Measurements from ENCODE around the gene DHRS9. TPM values are rescaled to one million over a fixed set of nuclear protein-coding genes. Genes with fewer than 3 reads are reported as not detected.

DHRS9 gene
- polyA plus RNA-seq, 3 donors = 0.25 to 0.80 (median 0.58) TPM

DNA sequence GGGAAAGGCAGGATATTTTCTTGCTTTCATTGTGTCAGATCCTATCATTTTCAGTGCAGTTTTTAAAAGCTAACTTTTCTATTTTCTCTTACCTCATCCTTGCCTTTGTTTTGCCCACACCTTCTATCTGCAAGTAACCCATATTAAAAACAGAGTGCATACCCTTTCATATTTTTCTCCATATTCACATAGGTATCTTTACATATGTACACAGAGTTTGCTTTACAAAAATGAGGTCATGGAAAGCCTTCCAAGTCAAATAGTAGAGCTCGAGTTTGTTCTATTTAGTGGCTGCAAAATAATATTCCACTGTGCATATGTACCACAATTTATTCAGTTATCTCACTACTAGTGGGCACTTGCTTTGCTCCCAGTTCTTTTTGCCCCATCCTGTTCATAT, 3.9 kb upstream of the DHRS9 start:
- no peak for DNase-seq

DNA sequence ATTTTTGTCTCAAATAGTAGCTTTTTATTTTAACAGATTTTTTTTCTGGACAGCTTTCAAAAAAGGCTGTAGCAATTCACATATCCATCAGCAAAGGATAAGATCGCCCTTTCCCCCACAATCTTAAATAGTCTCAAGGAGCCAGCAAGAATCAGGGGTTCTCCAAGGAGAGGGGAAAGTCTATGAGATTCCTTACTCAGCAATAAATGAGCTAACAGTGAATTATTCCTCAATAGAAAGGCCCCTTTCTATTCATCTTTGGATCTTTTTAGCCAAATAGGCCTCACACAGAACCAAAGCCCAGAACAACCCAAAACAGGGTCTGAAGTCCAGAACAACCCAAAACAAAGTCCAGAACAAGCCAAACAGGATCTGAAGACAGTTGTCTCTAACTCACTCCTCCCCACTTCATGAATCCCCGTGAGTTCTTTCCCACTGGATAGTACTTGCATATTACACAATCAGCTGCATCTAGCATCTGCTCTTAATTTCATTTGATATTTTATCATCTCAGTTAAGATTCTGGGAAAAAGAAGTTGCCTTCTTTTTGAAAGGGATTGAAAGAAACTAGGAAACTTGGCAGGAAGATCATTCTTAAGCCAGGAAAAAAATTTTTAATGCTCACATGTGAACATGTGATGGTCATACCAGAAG, 3.4 kb upstream of the DHRS9 start:
- DNase-seq = no peak

DNA sequence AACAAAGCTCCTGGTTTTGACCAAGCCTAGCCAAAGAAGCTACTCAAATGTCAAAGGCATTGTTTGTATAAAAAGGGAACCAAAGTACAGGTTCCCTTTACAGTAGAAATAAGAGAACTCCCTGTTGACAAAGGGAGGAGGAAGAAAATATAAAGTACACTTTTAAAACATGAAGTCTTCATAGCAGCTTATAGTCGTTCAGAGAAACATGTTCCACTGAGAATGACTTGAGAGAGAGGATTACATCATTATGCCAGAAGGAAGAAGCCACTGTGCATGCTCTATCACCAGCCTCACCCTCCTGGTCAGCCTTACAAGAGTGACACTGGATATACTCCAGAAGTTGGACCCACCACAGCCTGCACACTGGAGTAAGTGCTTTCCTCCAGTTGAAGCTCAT, 2.5 kb upstream of the DHRS9 start:
- no peak for DNase-seq

DNA sequence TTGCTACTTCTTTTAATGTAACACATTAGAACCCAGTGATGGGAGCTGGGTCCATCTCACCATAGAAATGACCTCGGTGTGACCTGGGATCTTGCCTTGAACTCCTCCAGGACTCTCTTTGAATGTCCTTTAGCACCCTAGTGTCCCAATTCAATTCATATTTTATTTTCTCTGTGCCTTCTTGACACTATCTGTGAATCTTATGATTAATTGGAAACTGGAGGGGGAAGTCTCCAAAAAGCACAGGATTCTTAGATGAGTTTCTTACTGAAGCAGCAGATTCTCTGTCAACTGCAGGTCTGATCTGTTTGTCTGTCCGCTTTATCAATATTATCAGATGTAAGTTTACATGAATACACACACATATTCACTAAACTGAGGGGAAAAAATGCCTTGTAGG, 470 bp downstream of the DHRS9 start:
- DNase-seq = no peak

DNA sequence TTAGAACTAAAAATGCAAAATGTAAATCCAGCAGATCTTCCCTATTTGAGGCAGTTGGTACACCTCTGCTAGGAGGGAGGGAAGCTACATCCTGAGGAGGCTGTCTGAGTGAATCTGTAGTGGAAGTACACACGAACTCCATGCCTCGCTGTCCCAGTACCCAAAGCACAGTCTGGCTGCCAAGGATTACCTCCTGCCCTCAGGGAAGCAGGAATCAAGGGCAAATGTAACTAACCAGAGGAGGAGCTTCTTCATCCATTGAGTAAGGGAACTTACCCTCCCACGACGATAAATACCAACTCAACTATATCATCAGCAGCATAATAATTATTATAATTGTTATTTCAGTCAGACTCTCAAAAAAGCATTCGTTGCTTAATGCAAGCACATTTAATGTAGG, 2.1 kb downstream of the DHRS9 start:
- no peak for DNase-seq

DNA sequence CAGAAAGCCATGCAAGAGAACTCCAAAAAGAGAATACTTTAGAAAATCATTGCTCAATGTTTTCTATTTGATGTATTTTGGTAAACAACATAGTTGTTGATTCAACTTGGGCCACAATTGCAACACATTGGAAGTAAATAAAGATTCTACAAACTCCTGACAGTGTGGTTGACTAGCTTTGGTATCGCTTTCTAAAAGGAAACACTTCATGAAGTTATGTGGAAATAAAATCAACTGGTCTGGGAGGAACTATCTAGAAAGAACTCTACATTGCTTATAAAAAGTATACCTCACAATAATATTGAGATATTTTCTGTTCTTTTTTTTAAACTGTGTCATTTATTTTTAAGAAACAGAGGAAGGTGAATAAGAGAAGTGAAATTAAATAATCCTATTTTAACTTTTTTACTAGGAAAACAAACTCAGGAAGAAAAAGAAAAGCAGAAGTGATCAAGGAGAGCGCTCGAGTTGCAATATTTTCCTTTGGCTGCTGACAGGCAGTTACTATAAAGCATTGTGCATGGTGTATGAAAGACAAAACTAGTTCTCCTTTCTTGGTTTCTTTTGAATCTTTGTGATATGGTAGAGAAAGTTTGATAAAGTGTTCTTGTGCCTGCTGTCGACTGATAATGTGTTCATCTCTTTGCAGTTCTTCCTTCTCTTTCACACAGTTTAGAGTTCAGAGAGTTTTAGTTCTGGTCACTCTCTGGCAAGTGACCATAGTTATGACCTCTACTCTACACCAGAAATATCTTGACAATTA, 3.0 kb downstream of the DHRS9 start:
- DNase-seq = no peak

DNA sequence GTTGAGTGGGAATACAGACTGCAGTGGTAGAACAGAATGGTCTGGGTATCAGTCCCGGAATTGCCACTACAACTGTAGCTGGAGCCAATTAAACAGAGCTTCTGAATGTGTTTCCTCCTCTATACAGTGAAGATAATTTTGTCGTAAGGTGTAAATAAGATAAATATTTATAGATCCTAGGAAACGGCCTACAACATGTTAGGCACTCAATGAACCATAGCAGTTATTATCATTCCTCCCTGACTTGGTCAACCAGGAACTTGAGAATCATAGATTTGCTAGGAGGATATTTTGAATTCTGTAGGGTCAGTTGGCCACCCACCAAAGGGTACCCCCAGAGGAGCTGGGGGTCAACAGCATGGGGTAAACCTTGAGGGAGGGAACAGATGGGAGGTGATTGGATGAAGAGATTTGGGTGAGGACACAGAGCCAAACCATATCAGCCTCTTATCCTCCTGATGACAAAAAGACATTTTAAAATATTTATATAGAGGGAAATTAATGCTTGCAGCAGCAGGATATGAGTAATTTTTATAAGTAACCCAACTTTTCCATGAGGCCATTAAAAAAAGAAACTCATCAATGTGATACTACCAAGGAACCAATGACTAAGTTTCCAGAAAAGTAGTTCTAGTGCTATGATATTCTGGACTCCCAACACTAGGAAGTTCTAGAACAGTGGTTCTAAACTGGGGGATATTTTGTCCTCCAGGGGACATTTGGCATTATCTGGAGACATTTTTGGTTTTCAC, 4.0 kb downstream of the DHRS9 start:
- no peak for DNase-seq

DNA sequence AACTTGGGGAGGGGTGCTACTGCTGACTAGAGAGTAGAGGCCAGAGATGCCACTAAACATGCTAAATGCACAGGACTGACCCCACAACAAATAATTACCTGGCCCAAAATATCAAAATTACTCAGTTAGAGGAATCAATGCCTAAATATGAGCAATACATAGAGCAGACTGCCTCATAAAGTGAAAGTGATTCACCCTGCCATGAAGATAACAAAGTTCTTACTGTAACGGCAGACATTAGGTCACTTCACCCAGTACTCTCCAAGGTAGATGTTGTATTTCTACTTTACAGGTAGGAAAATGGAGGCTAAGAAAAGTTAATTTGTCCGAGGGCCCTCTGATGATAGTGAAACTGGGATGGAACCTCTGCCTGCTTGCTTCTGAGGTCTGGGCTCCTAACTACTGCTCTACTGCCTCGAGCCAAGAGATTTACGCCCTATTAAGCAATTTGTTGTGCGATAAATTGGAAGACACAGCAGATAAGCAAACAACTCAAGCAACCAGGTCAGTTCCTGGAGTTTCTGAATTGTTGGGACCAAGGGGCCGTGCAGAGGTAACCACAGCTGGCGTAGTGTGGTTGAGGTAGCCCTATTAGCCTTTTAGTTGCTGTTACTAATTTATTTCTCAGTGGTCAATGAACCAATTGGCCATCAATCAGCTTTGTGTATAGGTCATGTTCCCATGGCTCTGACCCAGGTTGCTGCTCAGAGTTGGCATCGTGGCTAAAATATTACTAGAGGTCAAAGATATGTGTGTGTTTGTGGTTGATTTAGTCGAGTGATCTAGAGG, 4.8 kb downstream of the DHRS9 start:
- DNase-seq = peak; percentile 21

DNA sequence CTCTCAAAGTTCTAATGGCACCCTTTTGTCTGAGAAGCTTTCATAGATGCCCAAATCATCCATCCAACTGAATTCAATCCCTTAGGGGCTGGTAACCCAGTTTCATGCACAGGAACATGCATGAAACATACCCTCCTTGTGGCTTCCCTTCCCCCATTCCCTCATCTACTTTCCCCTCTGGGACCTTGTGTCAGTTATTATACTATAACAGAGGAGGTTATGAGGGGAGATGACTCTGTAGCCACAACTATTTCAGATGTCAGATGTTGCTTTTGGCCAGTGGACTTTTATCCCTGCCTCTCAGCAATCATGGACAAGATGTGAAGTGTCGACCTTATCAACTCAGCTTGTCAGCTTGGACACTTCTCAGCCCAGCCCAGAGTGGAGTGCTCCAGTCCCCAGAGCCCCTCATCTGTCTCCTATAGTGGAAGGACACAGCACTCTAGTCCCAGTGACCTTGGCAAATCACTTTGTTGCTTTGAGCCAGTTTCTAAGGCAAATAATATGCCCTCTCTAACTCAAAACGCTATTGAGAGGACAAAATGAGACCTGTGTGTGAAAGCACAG, 8.4 kb downstream of the DHRS9 start:
- DNase-seq = no peak

DNA sequence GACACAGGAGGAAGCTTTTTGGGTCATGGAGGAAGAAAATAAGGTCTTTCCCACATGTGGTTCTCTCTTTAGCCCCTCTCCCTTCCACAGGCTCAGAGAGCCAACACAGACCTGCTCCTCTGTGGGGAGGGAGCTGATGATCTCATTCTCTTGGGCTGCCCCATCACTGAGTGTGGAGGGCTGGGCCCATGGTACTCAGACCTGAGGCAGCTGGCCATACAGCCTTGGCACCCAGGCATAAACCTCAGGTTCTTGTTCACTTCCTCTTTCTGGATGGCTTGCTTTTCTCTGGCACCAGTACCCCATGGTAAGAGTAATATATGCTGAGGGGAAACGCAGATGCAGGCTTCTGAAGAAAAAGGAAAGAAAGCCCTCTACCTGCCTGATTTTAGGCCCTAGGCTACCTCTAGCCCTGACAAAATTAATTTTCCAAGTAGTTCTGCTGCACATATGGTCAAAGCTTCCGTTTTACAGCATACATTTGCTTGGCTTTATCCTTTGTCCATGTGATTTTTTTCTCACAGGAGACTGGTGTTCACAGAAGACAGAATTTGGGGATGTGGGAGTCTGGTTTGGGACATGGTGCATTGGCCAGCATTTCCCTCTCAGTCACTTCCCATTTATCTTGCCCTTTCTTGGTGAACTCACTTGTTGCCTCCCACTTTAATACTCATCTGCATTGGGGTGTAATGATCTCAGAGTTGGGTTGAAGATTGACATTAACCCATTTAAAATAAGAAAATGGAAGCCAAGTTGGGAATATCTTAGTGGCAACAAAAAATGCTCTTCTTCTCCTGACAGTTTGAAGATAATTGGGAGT, 11.1 kb downstream of the DHRS9 start:
- DNase-seq = no peak

DNA sequence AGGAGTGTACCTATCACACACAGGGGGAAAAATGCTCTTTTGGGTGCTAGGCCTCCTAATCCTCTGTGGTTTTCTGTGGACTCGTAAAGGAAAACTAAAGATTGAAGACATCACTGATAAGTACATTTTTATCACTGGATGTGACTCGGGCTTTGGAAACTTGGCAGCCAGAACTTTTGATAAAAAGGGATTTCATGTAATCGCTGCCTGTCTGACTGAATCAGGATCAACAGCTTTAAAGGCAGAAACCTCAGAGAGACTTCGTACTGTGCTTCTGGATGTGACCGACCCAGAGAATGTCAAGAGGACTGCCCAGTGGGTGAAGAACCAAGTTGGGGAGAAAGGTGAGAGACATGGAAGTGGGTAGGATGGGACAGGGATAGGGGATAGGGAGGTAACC, 12.2 kb downstream of the DHRS9 start:
- no peak for DNase-seq

DNA sequence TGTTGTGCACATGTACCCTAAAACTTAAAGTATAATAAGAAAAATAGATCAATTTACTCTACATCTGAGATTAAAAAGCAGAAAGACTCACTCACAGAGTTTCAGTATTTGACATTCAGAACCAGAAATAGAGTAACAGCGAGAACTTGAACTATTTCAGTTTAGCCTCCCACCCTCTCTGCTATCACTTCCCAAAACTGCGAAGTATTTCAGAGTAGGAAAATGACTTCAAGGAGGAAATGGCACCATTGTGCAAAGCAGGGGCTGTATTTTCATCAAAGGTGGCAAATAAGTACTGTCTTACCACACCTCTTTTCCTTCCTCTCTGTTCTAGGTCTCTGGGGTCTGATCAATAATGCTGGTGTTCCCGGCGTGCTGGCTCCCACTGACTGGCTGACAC, 13.6 kb downstream of the DHRS9 start:
- DNase-seq = no peak

DNA sequence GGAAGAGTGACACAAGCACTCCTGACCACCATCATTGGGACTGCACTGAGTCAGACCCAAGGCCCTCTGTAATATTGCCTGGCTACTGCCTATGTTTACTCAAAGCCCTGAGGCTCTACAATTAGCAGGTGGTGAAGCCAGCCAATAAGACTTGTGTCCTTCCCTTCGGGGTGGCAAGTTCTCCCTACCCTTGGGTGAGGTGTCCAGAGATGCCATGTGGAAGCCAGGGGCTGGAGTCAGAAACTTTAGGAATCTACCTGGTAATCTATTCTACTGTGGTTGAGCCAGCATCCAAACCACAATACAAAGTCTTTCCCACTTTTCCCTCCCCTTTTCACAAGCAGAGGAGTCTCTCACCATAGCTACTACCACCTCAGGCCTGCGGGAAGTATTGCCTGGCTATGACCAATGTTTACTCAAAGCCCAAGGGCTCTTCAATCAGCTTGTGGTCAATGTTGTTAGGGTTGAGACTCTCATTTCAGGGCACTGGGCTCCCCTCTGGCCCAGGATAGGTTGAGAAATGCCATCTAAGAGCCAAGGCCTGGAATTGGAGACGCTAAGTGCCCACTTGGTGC, 17.6 kb downstream of the DHRS9 start:
- DNase-seq = no peak

DNA sequence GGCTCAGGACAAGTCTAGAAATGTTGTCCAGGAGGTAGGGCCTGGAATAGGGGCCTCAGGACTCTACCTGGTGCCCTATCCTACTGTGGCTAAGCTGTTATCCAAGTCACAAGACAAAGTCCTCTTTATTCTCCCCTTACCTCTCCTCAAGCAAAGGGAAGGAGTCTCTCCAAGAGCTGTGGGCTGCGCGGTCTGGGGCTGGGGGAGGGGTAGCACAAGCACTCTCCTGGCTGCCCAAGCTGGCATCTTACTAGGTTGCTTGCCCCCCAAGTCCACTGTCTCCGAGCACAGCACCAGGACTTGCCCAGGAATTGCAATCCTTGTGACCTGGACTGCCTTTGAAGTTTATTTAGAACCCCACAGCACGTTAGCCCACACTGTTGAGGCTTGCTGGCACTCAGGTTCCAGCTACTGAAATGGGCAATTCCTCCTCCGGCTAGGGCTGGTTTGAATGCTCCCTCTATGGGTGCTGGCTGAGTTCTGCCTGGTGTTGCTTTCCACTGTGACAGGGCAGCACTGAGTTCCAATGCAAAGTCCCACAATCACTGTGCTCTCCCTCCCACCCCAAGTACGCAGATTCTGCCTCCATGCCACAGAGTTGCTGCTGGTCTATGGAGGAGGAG, 18.5 kb downstream of the DHRS9 start:
- no peak for DNase-seq

DNA sequence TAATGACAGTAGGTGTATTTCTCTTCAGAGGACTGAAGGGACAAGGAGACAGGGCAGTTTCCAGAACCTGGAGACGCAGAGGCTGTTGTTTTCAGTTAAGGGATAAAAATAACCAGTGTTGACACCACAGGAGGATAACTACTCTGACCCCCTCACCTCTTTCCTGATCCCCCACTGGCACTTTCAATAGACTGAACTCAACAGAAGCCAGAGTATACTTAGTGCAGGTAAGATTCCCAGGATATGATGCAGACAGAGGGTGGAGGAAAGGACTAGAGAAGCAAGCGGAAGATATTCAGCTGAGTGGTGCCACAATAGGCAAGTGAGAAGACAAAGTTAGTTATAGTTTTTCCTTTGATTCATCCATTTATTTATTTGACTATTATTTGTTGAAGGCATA, 19.8 kb downstream of the DHRS9 start:
- no peak for DNase-seq

DNA sequence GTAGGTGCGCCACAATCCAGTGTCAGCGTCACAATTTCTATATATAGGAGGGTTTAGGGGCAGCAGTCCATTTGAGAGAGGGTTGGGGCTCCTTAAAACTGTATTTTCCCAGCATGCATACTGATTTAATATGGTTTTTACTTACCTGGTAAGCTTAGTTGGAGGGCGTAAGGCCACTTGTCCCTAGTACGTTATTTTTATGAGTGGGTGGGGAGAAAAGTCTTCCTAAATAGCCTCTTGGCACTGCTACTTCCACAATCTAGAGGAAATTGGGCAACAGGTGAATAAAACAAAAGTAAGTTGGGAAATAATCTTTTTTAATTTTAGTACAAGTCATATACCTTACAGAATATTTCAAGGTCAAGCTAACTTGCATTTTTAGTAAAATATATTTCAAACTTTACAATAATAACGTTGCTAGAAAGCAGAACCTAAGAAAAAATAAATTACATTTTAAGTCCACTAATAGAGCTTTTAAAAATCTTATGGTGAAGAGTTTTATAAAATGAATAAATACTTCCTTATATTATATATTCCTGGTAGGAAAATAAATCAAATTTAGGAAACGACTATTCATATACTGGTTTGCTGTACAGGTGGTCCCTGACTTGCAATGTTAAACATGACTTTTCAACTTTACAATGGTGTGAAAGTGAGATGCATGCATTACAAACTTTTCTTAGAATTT, 20.9 kb downstream of the DHRS9 start:
- no peak for DNase-seq

DNA sequence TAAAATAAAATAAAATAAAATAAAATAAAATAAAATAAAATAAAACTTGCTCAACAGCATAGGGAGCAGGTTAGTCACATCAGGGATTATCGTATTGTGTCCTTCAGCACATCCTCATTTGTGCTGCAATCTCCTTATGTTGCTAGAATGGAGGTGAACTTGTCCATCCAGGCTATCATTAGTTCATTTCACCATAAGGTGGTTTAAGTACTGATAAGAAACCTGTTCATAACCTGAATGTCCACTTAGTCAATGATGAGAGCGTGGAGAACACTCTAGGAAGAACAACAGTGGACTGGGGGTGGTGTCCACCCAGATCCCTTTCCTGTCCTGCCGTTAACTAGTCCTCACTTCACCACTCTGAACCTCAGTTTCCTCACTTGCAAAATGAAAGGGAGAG, 21.9 kb downstream of the DHRS9 start:
- no peak for DNase-seq

DNA sequence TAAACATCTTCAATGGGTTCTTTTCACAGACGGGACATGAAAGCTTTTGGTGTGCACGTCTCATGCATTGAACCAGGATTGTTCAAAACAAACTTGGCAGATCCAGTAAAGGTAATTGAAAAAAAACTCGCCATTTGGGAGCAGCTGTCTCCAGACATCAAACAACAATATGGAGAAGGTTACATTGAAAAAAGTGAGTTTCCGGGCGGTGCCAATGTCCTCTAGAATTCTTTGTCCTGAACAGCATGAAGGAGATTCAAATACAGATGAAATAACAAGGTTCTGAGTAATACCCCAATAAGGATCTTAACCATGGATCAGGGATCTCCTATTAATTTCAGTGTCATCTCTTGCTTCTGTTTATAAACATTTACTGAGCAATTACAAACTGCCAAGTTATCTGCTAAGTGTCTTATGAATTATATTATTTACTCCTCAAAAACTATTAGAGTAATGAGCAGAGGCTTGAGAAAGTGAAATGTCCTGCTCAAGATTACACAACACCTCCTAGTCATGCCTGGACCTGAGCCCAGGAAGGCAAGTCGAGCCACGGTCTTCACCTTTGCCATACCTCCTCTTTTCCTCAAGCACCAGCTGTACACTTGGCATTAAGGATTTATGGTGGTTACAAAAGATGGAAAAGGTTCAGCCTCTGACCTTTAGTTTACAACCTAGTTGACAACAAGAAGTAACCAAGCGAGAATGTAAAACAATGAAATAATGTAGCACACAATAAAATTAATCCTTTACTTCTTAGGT, 22.6 kb downstream of the DHRS9 start:
- DNase-seq = no peak

DNA sequence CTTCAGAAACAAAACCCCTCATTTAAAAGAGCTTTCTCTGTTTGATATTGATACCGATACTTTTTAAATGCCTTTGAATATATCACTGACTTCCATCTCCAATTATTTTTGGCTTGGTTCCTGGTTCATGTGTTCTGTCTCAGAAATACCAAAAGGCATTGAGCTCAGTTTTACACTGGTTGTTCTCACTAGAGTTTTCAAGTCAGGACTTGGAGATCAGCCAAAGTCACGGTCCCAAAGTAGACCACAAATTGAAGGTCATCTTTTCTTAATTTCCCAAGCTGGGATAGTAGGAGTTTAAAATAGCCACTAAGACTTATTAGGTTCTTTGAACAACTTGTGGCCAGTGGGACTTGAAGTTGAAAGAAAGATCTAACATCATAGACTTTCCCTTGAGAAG, 24.2 kb downstream of the DHRS9 start:
- no peak for DNase-seq

All from renal pelvis (tissue), 4 donors.